A549 (cell line): ENCODE measurements around the gene SP100.

Experiments
- BHLHE40 ChIP-seq: IDR thresholded peaks from 2 replicates; pipeline ENCODE4 v1.6.1; 2012; ENCODE audit warnings: low read depth, low read length, inconsistent platforms
- EHMT2 ChIP-seq: fragments of 200-600 bp; sonication (generic); IDR thresholded peaks from 2 replicates; pipeline ENCODE4 v1.6.1; 2016; ENCODE audit warnings: antibody characterized with exemption, low read depth, mild to moderate bottlenecking, moderate library complexity
- MYC ChIP-seq: IDR thresholded peaks from 2 replicates; pipeline ENCODE4 v1.6.1; 2012; ENCODE audit warnings: mild to moderate bottlenecking, inconsistent platforms, low read length, improper control_type of control experiment, borderline replicate concordance
- NFE2L2 ChIP-seq: fragments of 150-350 bp; conservative IDR thresholded peaks from 2 replicates; pipeline ENCODE4 v1.6.1; 2014; ENCODE audit warnings: low read length
- NR3C1 ChIP-seq: fragments of >200 bp; sonication (Bioruptor Twin); formaldehyde crosslinking; IDR thresholded peaks from 3 replicates; pipeline ENCODE4 v1.6.1; 2017
- POLR2A ChIP-seq: IDR thresholded peaks from 2 replicates; pipeline ENCODE4 v1.6.1; 2012; ENCODE audit warnings: mild to moderate bottlenecking, low read length
- POLR2AphosphoS2 ChIP-seq: conservative IDR thresholded peaks from 2 replicates; pipeline ENCODE4 v1.6.1; 2012; ENCODE audit warnings: low read length, improper control_type of control experiment, inconsistent platforms
- RFX5 ChIP-seq: fragments of 450-650 bp; IDR thresholded peaks from 2 replicates; pipeline ENCODE4 v1.7.1; 2014; ENCODE audit warnings: antibody characterized with exemption, mild to moderate bottlenecking, moderate library complexity
- USF2 ChIP-seq: fragments of 450-650 bp; IDR thresholded peaks from 2 replicates; pipeline ENCODE4 v1.6.1; 2014; ENCODE audit warnings: antibody characterized with exemption
- ZFP36 ChIP-seq: fragments of 450-650 bp; IDR thresholded peaks from 2 replicates; pipeline ENCODE4 v1.6.1; 2014; ENCODE audit warnings: borderline replicate concordance; ENCODE audit not compliant: partially characterized antibody
- TF ChIP-seq, protein P1 (sequence below): fragments of >200 bp; sonication (Bioruptor Twin); formaldehyde crosslinking; IDR thresholded peaks from 3 replicates; pipeline ENCODE4 v1.5.1; 2016
- TF ChIP-seq, protein P2 (sequence below): fragments of 250-450 bp; sonication (Bioruptor Pico); IDR thresholded peaks from 2 replicates; pipeline ENCODE4 v1.5.0; 2021; ENCODE audit warnings: mild to moderate bottlenecking, moderate library complexity, borderline replicate concordance

DNA sequence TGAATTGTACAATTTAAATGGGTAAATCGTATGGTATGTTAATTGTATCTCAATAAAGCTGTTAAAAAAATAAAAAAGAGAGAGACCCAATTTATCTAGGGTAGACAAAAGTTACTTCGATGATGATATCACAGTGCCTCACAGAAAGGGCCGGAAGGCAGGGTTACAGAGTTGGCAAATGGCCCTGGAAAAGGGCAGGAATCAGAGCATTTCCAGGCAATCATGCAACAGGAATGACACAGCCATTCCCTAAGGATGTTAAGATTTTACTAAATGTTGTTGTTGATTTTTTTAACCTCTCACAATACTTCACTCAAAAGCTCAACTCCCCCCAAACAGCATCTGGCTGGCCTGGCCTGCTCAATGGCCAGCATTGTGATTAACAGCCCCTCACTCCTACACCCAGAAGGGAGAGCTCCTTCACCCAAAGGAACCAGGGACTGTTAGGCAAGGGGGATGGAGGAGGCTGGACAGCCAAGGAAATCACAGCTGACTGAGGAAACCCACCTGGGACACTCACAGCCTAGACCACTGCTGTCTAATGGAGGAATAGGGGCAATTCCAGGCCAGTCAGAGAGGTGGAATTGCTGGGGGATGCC is 7.7 kb upstream of the SP100 start:
- TF ChIP-seq, protein P1, sequence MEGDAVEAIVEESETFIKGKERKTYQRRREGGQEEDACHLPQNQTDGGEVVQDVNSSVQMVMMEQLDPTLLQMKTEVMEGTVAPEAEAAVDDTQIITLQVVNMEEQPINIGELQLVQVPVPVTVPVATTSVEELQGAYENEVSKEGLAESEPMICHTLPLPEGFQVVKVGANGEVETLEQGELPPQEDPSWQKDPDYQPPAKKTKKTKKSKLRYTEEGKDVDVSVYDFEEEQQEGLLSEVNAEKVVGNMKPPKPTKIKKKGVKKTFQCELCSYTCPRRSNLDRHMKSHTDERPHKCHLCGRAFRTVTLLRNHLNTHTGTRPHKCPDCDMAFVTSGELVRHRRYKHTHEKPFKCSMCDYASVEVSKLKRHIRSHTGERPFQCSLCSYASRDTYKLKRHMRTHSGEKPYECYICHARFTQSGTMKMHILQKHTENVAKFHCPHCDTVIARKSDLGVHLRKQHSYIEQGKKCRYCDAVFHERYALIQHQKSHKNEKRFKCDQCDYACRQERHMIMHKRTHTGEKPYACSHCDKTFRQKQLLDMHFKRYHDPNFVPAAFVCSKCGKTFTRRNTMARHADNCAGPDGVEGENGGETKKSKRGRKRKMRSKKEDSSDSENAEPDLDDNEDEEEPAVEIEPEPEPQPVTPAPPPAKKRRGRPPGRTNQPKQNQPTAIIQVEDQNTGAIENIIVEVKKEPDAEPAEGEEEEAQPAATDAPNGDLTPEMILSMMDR = no peak
- TF ChIP-seq POLR2AphosphoS2 (no peak), NR3C1 (no peak), POLR2A (no peak), ZFP36 (no peak), EHMT2 (no peak), BHLHE40 (no peak), RFX5 (no peak), USF2 (no peak), NFE2L2 (no peak), MYC (no peak)
- TF ChIP-seq, protein P2, sequence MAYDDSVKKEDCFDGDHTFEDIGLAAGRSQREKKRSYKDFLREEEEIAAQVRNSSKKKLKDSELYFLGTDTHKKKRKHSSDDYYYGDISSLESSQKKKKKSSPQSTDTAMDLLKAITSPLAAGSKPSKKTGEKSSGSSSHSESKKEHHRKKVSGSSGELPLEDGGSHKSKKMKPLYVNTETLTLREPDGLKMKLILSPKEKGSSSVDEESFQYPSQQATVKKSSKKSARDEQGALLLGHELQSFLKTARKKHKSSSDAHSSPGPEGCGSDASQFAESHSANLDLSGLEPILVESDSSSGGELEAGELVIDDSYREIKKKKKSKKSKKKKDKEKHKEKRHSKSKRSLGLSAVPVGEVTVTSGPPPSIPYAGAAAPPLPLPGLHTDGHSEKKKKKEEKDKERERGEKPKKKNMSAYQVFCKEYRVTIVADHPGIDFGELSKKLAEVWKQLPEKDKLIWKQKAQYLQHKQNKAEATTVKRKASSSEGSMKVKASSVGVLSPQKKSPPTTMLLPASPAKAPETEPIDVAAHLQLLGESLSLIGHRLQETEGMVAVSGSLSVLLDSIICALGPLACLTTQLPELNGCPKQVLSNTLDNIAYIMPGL (CRISPR knock-in tag) = no peak
